ENCODE data around the gene ZNF792.
"Not testable (repeated sequence)": the region's sequence is repeated elsewhere in the genome, so short reads cannot be mapped to it uniquely, and the experiment has no call there.

ZNF792 gene

DNA sequence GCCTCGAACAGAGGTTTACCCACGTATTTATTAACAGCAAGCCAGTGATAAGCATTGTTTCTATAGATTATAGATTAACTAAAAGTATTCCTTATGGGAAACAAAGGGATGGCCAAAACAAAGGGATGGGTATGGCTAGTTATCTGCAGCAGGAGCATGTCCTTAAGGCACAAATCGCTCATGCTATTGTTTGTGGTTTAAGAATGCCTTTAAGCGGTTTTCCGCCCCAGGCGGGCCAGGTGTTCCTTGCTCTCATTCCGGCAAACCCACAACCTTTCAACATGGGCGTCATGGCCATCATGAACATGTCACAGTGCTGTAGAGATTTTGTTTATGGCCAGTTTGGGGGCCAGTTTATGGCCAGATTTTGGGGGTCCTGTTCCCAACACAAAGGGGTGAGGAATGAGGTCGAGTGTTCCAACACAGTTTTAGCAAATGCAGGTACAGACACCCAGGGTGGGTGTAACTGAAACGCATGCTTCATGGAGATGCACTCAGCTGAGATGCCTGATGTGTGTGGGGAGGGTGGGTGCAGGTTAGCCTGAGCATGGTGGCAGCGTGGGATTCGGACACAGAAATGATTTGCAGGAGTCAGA, 6.3 kb upstream of the ZNF792 start:
- not testable (repeated sequence) for DNase-seq

DNA sequence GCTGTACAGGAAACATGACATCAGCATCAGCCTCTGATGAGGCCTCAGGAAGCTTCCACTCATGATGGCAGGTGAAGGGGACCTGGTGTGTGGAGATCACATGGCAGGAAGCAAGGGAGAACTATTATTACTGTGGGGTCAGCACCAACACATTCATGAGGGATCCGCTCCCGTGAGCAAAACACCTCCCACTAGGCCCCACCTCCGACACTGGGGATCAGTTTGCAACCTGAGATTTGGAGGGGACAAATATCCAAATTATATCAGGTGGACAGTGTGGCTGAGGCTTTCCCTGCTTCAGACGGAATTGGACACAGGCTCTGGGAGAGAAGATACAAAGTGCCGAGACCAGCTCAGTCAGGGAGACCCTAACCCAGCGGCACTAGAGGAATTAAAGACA, 5.7 kb upstream of the ZNF792 start:
- no peak for DNase-seq

DNA sequence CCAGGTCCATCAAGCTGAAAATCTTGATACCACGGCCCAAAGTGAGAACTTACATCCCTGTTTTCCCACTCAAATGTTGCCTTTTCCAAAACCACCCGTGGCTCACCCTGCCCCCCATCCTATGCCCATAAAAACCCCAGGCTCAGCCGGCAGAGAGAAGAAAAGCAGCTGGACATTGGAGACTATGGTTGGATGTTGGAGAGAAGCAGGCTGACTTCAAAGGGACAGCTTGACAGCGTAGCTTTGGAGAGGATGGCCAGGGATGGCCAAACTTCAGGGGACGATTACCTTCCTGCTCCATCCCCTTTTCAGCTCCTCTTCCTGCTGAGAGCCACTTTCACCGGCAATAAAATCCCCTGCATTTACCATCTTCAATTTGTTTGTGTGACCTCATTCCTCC, 3.5 kb upstream of the ZNF792 start:
- no peak for DNase-seq

DNA sequence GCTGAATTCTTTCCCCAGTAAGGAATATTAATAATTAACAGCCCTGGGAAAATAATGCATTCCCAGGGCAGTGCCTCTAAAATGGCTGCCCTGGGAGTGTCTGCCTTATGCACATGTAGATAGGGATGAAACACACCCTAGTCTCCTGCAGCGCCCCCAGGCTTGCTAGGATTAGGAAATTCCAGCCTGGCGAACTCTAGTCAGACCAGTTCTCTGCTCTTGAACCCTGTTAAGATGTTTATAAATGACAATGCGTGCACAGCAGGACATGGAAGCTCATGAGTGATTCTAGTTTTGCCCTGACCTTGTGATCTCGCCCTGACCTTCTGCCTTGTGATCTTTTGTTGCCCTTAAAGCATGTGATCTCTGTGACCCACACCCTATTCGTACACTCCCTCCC, 1.5 kb upstream of the ZNF792 start:
- not testable (repeated sequence) for DNase-seq

DNA sequence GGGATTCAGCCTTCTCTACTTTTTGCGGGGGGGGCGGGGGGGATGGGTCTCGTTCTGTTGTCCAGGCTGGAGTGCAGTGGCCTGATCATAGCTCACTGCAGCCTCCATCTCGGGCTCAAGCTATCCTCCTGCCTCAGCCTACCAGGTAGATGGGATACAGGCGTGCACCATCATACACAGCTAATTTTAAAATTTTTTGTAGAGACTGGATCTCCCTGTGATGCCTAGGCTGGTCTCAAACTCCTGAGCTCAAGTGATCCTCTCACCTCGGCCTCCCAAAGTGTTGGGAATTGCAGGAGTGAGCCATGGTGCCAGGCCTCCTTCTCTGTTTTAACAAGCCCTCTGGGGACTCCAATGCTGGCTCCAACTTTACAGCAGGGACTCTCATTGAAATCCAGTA, 569 bp upstream of the ZNF792 start:
- no peak for DNase-seq

DNA sequence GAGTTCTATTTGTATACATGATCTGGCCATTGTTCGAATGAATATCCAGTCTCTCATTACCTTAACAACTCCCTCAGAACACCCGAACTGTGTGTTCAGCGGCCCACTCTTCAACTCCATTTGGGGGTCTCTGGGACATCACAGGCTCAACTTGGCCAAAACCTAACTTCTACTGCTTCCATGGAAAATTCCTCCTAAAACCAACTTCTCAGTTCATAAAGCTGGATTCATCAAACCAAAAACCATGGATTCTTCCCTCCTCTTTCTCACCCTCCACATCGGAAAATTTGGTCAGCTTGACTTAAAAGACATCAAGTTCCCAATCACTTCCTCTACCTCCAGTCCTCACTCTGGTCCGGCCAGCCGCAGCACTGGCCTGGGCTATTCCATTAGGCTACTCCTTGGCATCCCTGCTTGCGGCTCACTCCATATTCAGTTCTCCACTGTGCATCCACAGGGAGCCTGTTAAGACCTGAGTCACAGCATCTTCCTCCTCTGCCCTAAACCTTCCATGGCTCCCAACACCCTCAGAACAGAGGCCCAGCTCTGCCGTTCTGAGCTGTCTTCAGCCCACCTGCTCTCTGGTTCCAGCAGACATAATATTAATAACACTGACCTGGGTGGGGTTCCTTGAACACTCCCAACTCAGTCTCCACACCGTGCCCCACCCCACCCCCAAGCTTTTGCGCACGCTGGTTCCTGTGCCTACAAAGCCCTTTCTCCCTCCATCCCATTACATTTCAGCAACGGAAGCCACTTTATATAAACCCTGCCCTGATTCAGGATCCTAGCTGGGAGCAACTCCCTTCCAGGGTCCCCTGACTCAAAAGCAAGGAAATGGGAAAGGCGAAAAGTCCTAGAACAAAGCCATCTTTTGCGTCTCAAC, 1.1 kb downstream of the ZNF792 start:
- DNase-seq: no peak

DNA sequence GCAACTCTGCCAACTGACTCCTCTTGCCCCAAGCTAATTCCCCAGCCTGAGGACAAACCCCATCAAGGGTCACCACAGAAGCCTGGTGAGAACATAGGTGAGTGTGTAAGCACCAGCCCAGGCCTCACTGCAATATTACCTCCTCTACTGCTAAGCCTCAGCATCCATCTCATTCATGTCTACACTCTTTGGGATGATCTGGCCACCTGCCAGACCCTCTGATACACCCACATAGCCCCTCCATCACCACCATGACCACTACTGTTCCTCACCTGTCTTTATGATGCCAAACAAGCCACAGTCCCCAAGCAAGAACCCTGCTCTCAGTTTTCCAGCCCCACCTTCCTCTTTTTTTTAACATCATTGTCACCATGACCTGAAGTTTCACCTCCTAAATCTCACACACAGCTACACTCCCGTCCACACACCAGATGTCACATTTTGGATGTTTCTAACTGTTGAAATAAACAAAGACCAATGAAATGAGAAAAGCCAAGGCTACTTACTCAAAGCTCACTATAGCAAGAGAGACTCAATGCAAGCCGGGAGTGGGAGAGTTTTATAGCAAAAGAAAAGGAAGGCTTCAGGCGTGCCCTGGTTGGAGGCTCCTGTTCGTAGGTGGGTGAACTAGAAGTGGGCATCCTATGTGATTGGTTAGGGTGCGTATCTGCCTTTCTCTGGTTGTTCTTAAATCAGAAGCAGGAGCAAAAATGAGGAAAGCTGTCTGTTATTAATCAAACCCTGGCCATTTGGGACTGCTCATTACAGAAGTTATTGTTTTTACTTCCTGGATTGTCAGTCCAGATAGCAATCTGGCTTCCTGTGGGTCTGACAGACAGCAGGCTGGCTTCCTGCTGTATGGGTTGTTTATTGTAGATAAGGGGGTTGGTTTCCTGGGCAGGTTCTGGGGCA, 2.0 kb downstream of the ZNF792 start:
- no peak for DNase-seq

DNA sequence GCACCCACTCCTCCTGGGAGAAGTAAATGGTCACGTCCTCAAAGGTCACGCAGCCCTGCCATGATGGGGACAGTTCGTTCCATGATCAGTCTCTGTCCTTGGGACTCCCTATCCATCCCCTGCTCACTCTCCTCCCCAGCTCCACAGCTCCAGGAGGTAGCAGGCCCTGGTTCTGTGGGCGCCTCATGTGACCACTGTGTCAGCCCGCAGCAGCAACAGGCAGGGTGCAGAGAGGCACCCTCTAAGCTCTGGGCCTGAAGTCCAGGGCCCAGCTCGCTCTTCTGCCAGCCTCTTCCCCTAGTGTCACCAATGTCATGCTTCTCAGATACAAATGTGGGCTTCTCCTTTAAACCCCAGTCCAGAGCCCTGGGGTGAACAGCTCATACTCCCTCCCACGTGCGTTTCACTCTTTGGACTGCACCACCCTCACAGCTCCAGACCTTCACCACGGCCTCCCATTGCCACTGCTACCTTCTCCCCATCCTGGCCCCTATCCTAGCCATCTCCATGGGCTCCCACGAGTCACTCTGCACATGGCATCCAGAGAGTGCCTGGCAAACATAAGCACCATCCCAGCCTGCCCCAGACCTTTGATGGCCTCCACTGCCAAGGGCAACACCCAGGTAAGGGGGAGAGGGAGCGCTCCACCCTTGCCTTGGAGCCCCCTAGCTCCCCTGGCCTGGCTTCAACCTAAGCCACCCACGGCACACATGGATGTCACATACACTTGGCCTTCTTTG, 2.9 kb downstream of the ZNF792 start:
- no peak for DNase-seq

DNA sequence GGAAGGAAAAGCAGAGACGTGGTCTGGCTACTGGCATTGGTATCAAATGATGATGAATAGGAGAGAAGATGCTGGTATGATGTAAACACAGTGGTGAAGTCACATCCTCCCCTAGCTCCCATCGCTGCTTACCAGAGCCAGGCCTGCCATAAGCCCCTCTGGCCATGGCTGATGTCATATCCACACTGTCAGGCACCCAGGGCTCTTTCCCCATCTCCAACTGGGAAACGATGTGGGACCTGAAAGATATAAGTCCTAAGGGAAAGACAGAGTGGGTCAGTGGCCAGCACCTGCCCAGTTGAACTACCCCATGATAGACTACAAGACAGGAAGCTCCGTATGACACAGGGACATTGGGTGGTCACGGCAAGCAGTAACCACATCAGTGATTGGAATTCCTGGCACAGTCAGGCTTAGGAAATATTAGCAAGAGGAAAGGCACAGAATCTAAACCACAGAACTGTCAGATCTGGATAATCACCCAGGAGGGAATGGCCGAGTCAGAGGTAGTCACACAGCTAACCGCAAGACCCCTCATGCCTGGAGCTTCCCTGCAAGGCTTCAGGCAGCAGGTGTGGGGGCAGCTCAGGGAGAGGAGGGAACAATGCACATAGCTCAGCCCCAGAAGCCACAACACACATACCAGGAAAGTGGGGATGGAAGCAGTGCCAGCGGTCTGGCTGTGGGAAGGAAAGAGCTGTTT, 3.8 kb downstream of the ZNF792 start:
- DNase-seq: no peak

DNA sequence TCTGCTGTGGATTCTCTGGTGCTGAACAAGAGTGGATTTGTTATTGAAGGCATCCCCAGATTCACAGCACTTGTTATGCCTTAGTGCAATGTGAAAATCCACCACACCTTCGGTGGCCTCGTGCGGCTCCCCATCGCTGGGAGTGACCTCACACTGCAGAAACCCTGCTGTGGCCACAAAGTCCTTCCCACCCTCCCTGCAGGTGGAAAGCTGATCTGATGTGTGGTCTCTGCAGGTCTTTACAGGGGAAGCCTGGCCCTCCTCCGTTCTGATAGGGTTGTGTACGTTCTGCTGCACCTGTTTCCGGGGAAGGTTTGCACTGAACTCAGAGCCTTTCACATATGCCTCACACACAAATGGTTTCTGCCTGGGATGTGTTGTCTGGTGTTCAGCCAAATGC, 5.0 kb downstream of the ZNF792 start:
- DNase-seq: no peak

DNA sequence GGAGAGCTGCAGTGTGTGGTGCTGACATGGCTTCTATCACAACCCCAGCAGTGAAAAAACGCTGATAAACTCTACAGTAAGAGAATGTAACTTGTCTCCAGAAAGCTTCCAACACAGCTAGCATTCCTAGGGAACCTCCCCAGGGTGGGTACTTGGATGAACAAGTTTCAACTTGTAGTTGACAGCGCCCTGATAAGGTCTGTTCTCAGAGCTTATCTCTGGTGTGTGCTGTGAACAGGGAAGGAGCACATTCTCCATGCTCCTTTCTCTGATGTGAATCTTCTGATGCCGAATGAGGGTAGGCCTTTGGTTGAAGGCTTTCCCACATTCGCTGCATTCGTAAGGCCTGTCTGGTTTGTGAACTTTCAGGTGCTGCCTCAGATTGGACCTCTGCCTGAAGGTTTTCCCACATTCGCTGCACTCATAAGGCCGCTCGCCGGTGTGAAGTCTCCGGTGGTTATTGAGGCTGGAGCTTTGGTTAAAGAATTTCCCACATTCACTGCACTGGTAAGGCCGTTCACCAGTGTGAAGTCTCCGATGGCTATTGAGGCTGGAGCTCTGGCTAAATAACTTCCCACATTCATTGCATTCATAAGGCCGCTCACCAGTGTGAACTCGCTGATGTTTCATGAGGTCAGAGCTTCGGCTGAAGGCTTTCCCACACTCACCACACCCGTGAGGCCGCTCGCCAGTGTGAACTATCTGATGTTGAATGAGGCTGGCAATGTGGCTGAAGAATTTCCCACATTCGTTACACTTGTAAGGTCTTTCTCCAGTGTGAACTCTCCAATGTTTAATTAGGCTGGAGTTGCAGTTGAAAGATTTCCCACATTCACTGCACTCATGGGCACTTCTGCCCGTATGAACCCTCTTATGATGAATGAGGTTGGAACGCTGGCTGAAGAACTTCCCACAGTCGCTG, 5.9 kb downstream of the ZNF792 start:
- DNase-seq: no peak

DNA sequence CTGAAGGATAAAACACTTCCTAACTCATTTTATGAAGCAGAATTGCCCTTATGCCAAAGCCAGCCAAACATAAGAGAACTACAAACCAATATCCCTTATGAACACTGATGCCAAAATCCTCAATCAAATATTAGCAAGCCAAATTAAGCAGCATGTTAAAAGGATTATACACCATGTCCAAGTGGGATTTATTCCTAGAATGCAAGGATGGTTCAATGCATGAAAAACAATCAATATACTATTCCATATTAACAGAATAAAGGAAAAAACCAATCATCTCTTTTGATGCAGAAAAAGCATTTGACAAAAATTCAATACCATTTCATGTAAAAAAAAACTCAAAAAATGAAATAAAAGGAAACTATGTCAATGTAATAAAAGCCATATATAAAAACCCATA, 10.9 kb downstream of the ZNF792 start:
- no peak for DNase-seq

DNA sequence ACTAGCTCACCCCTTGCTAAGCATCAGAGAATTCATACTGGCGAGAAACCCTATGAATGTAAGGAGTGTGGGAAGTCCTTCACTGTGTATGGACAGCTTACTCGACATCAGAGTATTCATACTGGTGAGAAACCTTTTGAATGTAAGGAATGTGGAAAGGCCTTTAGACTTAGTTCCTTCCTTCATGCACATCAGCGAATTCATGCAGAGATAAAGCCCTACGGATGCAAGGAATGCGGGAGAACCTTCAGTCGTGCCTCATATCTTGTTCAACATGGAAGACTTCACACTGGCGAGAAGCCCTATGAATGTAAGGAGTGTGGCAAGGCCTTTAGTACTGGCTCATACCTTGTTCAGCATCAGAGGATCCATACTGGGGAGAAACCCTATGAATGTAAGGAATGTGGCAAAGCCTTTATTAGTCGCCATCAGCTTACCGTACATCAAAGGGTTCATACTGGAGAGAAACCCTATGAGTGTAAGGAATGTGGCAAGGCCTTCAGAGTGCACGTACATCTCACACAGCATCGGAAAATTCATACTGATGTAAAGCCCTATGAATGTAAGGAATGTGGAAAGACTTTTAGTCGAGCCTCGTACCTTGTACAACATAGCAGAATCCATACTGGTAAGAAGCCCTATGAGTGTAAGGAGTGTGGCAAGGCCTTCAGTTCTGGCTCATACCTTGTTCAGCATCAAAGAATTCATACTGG, 20.0 kb downstream of the ZNF792 start:
- DNase-seq: no peak

DNA sequence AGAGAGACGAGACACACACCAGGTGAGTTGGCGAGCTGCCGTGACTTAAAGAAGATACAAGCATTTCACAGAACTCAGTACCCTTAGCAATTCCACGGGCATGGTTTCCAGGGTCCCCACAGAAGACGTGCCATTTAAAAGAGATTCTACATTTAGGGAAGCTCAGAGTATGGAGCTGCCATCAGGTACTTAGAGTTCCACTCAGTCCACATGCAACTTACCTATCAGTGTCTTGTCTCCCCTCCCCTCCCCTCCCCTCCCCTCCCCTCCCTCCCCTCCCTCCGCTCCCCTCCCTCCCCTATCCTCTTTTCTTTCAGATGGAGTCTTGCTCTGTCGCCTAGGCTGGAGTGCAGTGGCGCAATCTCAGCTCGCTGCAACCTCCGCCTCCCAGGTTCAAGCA, 25.1 kb downstream of the ZNF792 start:
- no peak for DNase-seq

DNA sequence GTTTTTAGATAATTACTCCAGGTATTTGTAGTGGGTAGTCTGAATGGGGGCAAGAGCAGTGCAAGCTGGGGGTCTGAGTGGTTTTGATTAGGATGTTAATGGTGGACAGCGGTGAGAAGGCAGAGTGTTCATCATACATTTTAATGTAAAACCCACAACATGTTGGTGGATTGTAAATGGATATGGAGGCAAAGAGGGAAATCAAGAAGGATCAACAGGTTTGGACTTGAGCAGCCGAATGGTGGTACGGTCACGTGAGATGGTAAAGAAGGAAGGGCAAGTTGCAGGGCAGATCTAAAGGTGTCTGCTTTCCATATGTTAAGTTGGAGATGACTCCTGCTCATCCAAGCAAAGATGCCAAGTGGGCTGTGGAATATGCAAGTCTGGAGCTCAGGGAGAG, 27.8 kb downstream of the ZNF792 start:
- DNase-seq: no peak

DNA sequence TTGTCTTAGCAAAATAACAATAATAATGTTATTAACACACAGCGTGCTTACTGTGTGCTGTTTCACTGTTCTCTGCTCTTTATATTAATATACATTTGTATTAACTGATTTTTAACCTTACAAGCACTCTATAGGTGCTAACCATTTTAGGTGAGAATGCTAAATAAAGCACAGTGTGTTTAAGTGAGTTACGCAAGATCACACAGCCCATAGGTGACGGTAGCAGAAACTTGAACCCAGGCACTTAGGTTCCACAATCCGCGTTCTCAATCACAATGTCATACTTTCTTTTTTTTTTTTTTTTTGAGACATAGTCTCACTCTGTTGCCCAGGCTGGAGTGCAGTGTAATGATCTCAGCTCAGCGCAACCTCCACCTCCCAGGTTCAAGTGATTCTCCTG, 31.5 kb downstream of the ZNF792 start:
- no peak for DNase-seq

DNA sequence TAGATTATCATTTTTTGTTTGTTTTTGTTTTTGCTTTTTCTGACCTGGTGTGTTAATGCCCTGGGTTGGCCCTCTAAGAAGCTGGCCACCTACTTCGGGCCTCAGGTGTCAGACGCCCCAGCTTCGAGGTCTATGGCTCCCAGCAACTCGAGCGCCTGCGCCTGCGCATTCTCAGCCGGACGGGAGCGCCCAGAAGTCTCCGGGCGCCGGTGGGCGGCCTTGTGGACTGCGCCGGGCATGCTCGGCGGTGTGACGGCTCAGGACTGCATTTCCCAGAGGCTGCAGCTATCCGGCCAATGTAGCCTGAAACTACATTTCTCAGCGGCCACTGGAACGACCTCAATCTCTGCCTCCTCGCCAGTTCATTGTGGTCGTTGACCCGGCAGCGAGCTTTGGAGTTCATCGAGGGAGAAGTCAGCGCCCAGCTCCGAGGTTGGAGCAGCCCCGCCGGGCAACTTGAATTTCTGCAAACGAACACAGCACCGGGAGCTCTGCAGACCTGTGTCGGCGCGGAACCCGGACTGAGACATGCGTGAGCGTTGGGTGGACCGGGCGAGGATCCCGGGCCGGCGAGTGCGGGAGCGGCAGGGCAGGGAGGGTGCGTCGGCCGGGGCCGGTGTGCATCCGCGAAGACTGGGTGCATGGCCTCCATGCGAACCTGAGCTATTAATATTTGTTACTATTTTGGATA, 37.2 kb downstream of the ZNF792 start, which contains the start of gene ZNF30:
ZNF30 (plus strand) TSS at position 219 of the 691 bp plus-strand sequence. CDS start 3,045 bp downstream, outside the sequence.
- DNase-seq: no peak

DNA sequence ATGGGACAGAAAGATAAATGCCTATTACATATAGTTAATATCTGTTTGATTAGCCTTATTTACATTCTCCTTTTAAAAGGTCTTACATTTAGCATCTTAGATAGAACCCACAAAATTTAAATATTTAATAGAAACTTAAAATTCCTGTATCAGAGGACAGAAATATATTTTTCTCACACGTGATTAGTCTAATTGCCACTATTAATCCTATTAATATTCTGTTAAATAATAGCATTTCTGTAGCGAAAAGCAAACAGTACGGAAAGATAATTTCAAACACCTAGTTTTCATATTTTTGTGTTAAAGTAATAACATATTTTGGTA, 37.7 kb downstream of the ZNF792 start:
- DNase-seq: no peak

DNA sequence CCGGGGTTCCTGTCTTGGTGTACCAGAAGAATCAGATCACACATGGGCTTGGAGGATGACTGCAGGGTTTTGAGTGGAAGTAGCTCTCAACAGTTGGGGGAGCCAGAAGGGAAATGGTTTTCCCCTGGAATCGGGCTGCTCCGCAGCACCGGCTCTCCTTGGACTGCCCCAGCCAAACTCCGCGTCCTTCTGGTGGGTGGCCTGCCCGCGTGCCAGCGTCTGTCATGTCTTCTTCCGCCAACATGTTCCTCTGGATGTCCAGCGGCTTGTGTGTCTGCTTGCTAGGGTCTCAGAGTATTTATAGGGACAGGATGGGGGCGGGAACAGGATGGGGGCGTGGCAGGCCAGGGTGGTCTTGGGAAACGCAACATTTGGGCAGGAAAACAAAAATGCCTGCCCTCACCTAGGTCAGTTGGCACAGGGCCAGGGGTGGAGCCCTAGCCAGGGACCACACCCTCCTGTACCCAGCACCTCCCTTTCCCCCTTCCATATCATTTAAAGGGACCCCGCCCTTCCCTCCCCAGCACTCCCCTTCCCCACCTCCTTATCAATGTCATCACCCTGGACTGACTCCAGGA, 38.7 kb downstream of the ZNF792 start:
- DNase-seq: no peak
